Endothelial cell of umbilical vein (primary cell): Measurements from ENCODE around the gene ACSS1. TPM values are rescaled to one million over a fixed set of nuclear protein-coding genes. Genes with fewer than 3 reads are reported as not detected.

Experiments
- BruUV-seq: library from RNA; stranded (reverse); fragments of 400-500 nt; replicated peaks from 2 replicates; lab custom pipeline; 2021; lab: Mats Ljungman, UMichigan
- CTCF ChIA-PET: fragments of 300-600, 350-600 bp; sonication (Branson Sonifier 250); formaldehyde crosslinking; loops from one replicate; lab custom pipeline; 2021; ENCODE audit warnings: antibody characterized with exemption, inconsistent platforms; lab: Charles Lee
- POLR2A ChIA-PET: fragments of 300-600, 350-600 bp; sonication (Branson Sonifier 250); formaldehyde crosslinking; loops from one replicate; lab custom pipeline; 2021; ENCODE audit warnings: antibody characterized with exemption, inconsistent platforms; lab: Charles Lee
- DNase-seq: peaks from one replicate; pipeline ENCODE4 v3.0.0-alpha.2; 2011; ENCODE audit warnings: low read depth, low spot score
- FAIRE-seq: peaks from 2 replicates; lab custom pipeline; 2011; peaks lifted over from hg19 to GRCh38; lab: Jason Lieb, UNC
- H2AFZ ChIP-seq: 2 replicates; pipeline ENCODE4 v1.6.0; 2012; ENCODE audit warnings: low read depth, low read length, control low read depth, inconsistent platforms
- H3K27ac ChIP-seq: 2 replicates; pipeline ENCODE4 v1.5.1; 2011; ENCODE audit warnings: low read depth, mild to moderate bottlenecking, control low read depth, low read length, moderate library complexity; ENCODE audit not compliant: insufficient read depth
- H3K27me3 ChIP-seq, 2 experiments: 2 replicates each; pipeline versions ENCODE4 v1.6.0 to v1.6.1; 2011; ENCODE audit warnings: low read length in 2 of 2, mixed read lengths in 1 of 2; ENCODE audit not compliant: control insufficient read depth in 2 of 2, insufficient read depth in 2 of 2
- H3K36me3 ChIP-seq, 2 experiments: 2 replicates in 1 of 2; 3 replicates in 1 of 2; pipeline ENCODE4 v1.5.1; 2011; ENCODE audit warnings: low read length in 2 of 2, mild to moderate bottlenecking in 1 of 2, moderate library complexity in 1 of 2; ENCODE audit not compliant: control insufficient read depth in 2 of 2, insufficient read depth in 2 of 2; ENCODE audit errors: extremely low read depth in 1 of 2
- H3K4me1 ChIP-seq: 3 replicates; pipeline ENCODE4 v1.5.1; 2011; ENCODE audit warnings: mild to moderate bottlenecking, low read length; ENCODE audit not compliant: control insufficient read depth, insufficient read depth; ENCODE audit errors: extremely low read depth
- H3K4me2 ChIP-seq: 2 replicates; pipeline ENCODE4 v1.6.1; 2011; ENCODE audit warnings: low read length, control low read depth, mixed read lengths; ENCODE audit not compliant: insufficient read depth
- H3K4me3 ChIP-seq, 3 experiments: fragments of 200-600 bp in 1 of 3; sonication (generic), shearing (Covaris generic) in 1 of 3; replicated peaks in 1 of 3; 2 replicates each; pipeline ENCODE4 v1.5.1; 2011 to 2016; ENCODE audit warnings: control low read depth in 3 of 3, low read length in 3 of 3, mild to moderate bottlenecking in 2 of 3, inconsistent platforms in 1 of 3, low read depth in 1 of 3, moderate library complexity in 1 of 3; ENCODE audit not compliant: insufficient read depth in 1 of 3
- H3K79me2 ChIP-seq: 2 replicates; pipeline ENCODE4 v1.6.0; 2012; ENCODE audit warnings: low read length, inconsistent platforms; ENCODE audit not compliant: control insufficient read depth, insufficient read depth
- H3K9ac ChIP-seq: replicated peaks from 2 replicates; pipeline ENCODE3; 2011; ENCODE audit warnings: low read length, control low read depth; ENCODE audit not compliant: insufficient read depth; ENCODE audit errors: extremely low read depth
- H3K9me1 ChIP-seq: replicated peaks from 3 replicates; pipeline ENCODE4 v1.6.0; 2011; ENCODE audit warnings: mild to moderate bottlenecking, low read length; ENCODE audit not compliant: control insufficient read depth, insufficient read depth; ENCODE audit errors: extremely low read depth
- H3K9me3 ChIP-seq: replicated peaks from 2 replicates; pipeline ENCODE4 v1.5.1; 2012; ENCODE audit warnings: low read length, inconsistent platforms; ENCODE audit not compliant: control insufficient read depth, insufficient read depth
- H4K20me1 ChIP-seq: replicated peaks from 2 replicates; pipeline ENCODE3; 2011; ENCODE audit warnings: mild to moderate bottlenecking, low read length; ENCODE audit not compliant: control insufficient read depth, insufficient read depth; ENCODE audit errors: extremely low read depth
- CTCF ChIP-seq, 2 donors: IDR thresholded peaks; 1 replicate in 1 of 2; 2 replicates in 1 of 2; pipeline ENCODE4 v1.5.1; 2011; ENCODE audit warnings: low read length in 2 of 2, mild to moderate bottlenecking in 2 of 2, moderate library complexity in 2 of 2, control low read depth in 1 of 2, inconsistent platforms in 1 of 2, low read depth in 1 of 2; ENCODE audit not compliant: insufficient read depth in 1 of 2; ENCODE audit errors: extremely low read depth in 1 of 2
- EZH2 ChIP-seq: IDR thresholded peaks from 2 replicates; pipeline ENCODE4 v1.6.1; 2012; ENCODE audit warnings: borderline replicate concordance, low read depth, mild to moderate bottlenecking, moderate library complexity, low read length, inconsistent platforms; ENCODE audit not compliant: severe bottlenecking
- FOS ChIP-seq: IDR thresholded peaks from 2 replicates; pipeline ENCODE4 v1.6.1; 2011; ENCODE audit warnings: mild to moderate bottlenecking, low read length, moderate library complexity, borderline replicate concordance; ENCODE audit not compliant: insufficient read depth
- GATA2 ChIP-seq: IDR thresholded peaks from 2 replicates; pipeline ENCODE4 v1.7.0; 2011; ENCODE audit warnings: low read depth, mild to moderate bottlenecking, moderate library complexity, mixed read lengths, low read length; ENCODE audit not compliant: insufficient read length, insufficient read depth
- JUN ChIP-seq: IDR thresholded peaks from 2 replicates; pipeline ENCODE4 v1.6.1; 2011; ENCODE audit warnings: borderline replicate concordance, low read depth; ENCODE audit not compliant: insufficient read length, insufficient read depth
- MAX ChIP-seq: IDR thresholded peaks from 2 replicates; pipeline ENCODE4 v1.6.1; 2011; ENCODE audit not compliant: insufficient read depth, insufficient read length
- MYC ChIP-seq: IDR thresholded peaks from one replicate; pipeline ENCODE4 v1.6.1; 2011; ENCODE audit warnings: mild to moderate bottlenecking, low read depth, low read length
- POLR2A ChIP-seq: IDR thresholded peaks from 2 replicates; pipeline ENCODE4 v1.6.1; 2012; ENCODE audit warnings: low read depth, mild to moderate bottlenecking, control low read depth, low read length
- POLR2AphosphoS5 ChIP-seq: IDR thresholded peaks from 2 replicates; pipeline ENCODE4 v1.6.1; 2012; ENCODE audit warnings: low read depth, mild to moderate bottlenecking, control low read depth, low read length, moderate library complexity; ENCODE audit not compliant: insufficient read depth
- dilution Hi-C: fragments of 300-500 bp; cut with MboI; formaldehyde crosslinking; loops from one replicate; pipeline ENCODE4 v1.15.0; 2019; ENCODE audit warnings: low sequenced_read_pairs; ENCODE audit not compliant: extremely low pct_ligation_motif_present
- intact Hi-C: fragments of 100-400 bp; cut with micrococcal nuclease; formaldehyde crosslinking; loops from one replicate; pipeline ENCODE4 v1.10.0; 2022
- polyA plus RNA-seq, 4 experiments: library from polyadenylated mRNA; depleted of rRNA in 3 of 4; stranded (reverse) in 3 of 4; unstranded in 1 of 4; fragments of >200 nt; gene quantifications; 2 replicates each; pipeline versions ENCODE4 v1.2.1 to v1.2.3, GENCODE V29; 2011 to 2012; ENCODE audit warnings: missing spikeins in 1 of 4
- total RNA-seq: library from RNA; stranded (reverse); gene quantifications from 2 replicates; pipeline ENCODE4 v1.2.3, GENCODE V29; 2021

The ACSS1 gene
- total and polyA plus RNA-seq, 2 donors (not counting 3 experiments of a cell fraction or from before 2014, with no cell fraction given): 6.2 to 17.9 TPM

- intact Hi-C loops (no loop called here), dilution Hi-C loops (no loop called here)
- no peaks in the 10 kb centered on the region for H3K79me2 ChIP-seq
- no peaks in the 10 kb centered on the region for H4K20me1 ChIP-seq
- H2AFZ ChIP-seq: no peak overlapping the region
- no TSS peak for BruUV-seq
- no peaks in the 10 kb centered on the region for H3K4me1 ChIP-seq
- CTCF ChIA-PET: interaction anchor here (1.4 kb wide), 1 partner anchor 59 kb away, joined by 6 read pairs; no protein-coding TSS in a partner anchor
- H3K27ac ChIP-seq: no peak overlapping the region
- DNase-seq: no peak
- POLR2A ChIA-PET: no interaction called here
- no peaks in the 10 kb centered on the region for H3K9me3 ChIP-seq
- TF ChIP-seq GATA2: no peak
- TF ChIP-seq MYC: no peak
- TF ChIP-seq POLR2AphosphoS5: no peak
- no peak for TF ChIP-seq CTCF (IDR thresholded peaks at IDR 0.05; ENCODE audit: extremely low read depth in 1 of 2, insufficient read depth in 1 of 2, low read depth in 1 of 2, low read length in 2 of 2)
- no peak for TF ChIP-seq MAX
- TF ChIP-seq FOS: no peak
- TF ChIP-seq JUN: no peak
- no peak for TF ChIP-seq POLR2A
- TF ChIP-seq EZH2: no peak
- peaks cover 0 to 1% of the 10 kb centered on the region in 2 experiments for H3K27me3 ChIP-seq
- no peaks in the 10 kb centered on the region for H3K36me3 ChIP-seq
- H3K4me2 ChIP-seq: no peak overlapping the region
- H3K9me1 ChIP-seq: no peaks in the 10 kb centered on the region
- no peak overlapping the region for H3K4me3 ChIP-seq
- no peak for FAIRE-seq
- no peak overlapping the region for H3K9ac ChIP-seq
Measured at GRCh38 chr20:25005661-25006060, 52.3 kb downstream of the ACSS1 start.
